GM12878 (cell line): ENCODE results near the gene LEKR1. TPM values are rescaled to one million over a fixed set of nuclear protein-coding genes. Genes with fewer than 3 reads are reported as not detected.

Experiments used
- BHLHE40 ChIP-seq, 2 experiments: fragments of 450-650 bp in 1 of 2; IDR thresholded peaks; 2 replicates each; pipeline ENCODE4 v1.6.1; 2011 to 2017; ENCODE audit warnings: low read depth in 2 of 2, borderline replicate concordance in 1 of 2, improper control_type of control experiment in 1 of 2, low read length in 1 of 2, mild to moderate bottlenecking in 1 of 2
- BMI1 ChIP-seq: fragments of 450-650 bp; IDR thresholded peaks from 2 replicates; pipeline ENCODE4 v1.6.1; 2016; ENCODE audit warnings: mild to moderate bottlenecking, moderate library complexity, borderline replicate concordance
- CREM ChIP-seq: IDR thresholded peaks from 2 replicates; pipeline ENCODE4 v1.6.1; 2014; ENCODE audit warnings: antibody characterized with exemption, low read depth
- EP300 ChIP-seq, 2 experiments: fragments of 150-350 bp in 1 of 2; IDR thresholded peaks; 2 replicates each; pipeline ENCODE4 v1.6.1; 2011 to 2012; ENCODE audit warnings: low read depth in 2 of 2, low read length in 2 of 2, borderline replicate concordance in 1 of 2, improper control_type of control experiment in 1 of 2, inconsistent platforms in 1 of 2; ENCODE audit not compliant: control insufficient read depth in 1 of 2
- ETV6 ChIP-seq, 2 experiments: fragments of 450-650 bp in 1 of 2; IDR thresholded peaks in 1 of 2; conservative IDR thresholded peaks in 1 of 2; 2 replicates each; pipeline ENCODE4 v1.6.1; 2014; ENCODE audit warnings: antibody characterized with exemption in 1 of 2, borderline replicate concordance in 1 of 2, low read depth in 1 of 2, mild to moderate bottlenecking in 1 of 2, moderate library complexity in 1 of 2
- GABPA ChIP-seq: IDR thresholded peaks from 2 replicates; pipeline ENCODE4 v1.6.1; 2014; ENCODE audit warnings: antibody characterized with exemption, low read depth, mild to moderate bottlenecking, inconsistent platforms
- HDGF ChIP-seq: fragments of 450-650 bp; IDR thresholded peaks from 2 replicates; pipeline ENCODE4 v1.6.1; 2016; ENCODE audit warnings: antibody characterized with exemption
- IKZF1 ChIP-seq: fragments of 450-650 bp; conservative IDR thresholded peaks from 2 replicates; pipeline ENCODE4 v1.6.1; 2017; ENCODE audit warnings: antibody characterized with exemption, mild to moderate bottlenecking
- IKZF2 ChIP-seq, 2 experiments: fragments of 450-650 bp; IDR thresholded peaks; 2 replicates each; pipeline ENCODE4 v1.6.1; 2017; ENCODE audit warnings: mild to moderate bottlenecking in 2 of 2, moderate library complexity in 2 of 2
- IRF4 ChIP-seq: IDR thresholded peaks from 2 replicates; pipeline ENCODE4 v1.6.1; 2011; ENCODE audit warnings: low read depth, low read length
- MEF2B ChIP-seq: fragments of 450-650 bp; IDR thresholded peaks from 2 replicates; pipeline ENCODE4 v1.6.1; 2018; ENCODE audit warnings: mild to moderate bottlenecking, moderate library complexity; ENCODE audit not compliant: partially characterized antibody, poor library complexity, severe bottlenecking
- MTA2 ChIP-seq: fragments of 450-650 bp; IDR thresholded peaks from 2 replicates; pipeline ENCODE4 v1.6.1; 2016; ENCODE audit warnings: low read depth, mild to moderate bottlenecking, moderate library complexity
- MXI1 ChIP-seq: fragments of 150-350 bp; IDR thresholded peaks from 2 replicates; pipeline ENCODE4 v1.6.1; 2011; ENCODE audit warnings: low read depth, mild to moderate bottlenecking, inconsistent platforms, low read length, improper control_type of control experiment
- PKNOX1 ChIP-seq: fragments of 450-650 bp; IDR thresholded peaks from 2 replicates; pipeline ENCODE4 v1.6.1; 2016; ENCODE audit warnings: mild to moderate bottlenecking
- PML ChIP-seq: IDR thresholded peaks from 2 replicates; pipeline ENCODE4 v1.6.1; 2012; ENCODE audit warnings: low read length, inconsistent platforms
- SIN3A ChIP-seq: IDR thresholded peaks from 2 replicates; pipeline ENCODE4 v1.6.1; 2012; ENCODE audit warnings: low read depth, low read length, improper control_type of control experiment
- SMAD5 ChIP-seq: IDR thresholded peaks from 2 replicates; pipeline ENCODE4 v1.6.1; 2016; ENCODE audit warnings: antibody characterized with exemption, low read depth
- TCF12 ChIP-seq: IDR thresholded peaks from 2 replicates; pipeline ENCODE4 v1.6.1; 2011; ENCODE audit warnings: low read depth, mild to moderate bottlenecking, low read length
- WRNIP1 ChIP-seq: IDR thresholded peaks from 2 replicates; pipeline ENCODE4 v1.6.1; 2011; ENCODE audit warnings: low read depth, low read length, improper control_type of control experiment, borderline replicate concordance
- ZNF207 ChIP-seq: fragments of 450-650 bp; IDR thresholded peaks from 2 replicates; pipeline ENCODE4 v1.6.1; 2014; ENCODE audit warnings: antibody characterized with exemption, mild to moderate bottlenecking, borderline replicate concordance
- ZNF24 ChIP-seq: fragments of 450-650 bp; IDR thresholded peaks from 2 replicates; pipeline ENCODE4 v1.6.1; 2017; ENCODE audit warnings: antibody characterized with exemption, mild to moderate bottlenecking
- ZNF274 ChIP-seq: IDR thresholded peaks from one replicate; pipeline ENCODE4 v1.8.0; 2011; ENCODE audit not compliant: insufficient read length, insufficient read depth
- polyA plus RNA-seq, 11 experiments: library from polyadenylated mRNA; depleted of rRNA in 4 of 11; unstranded in 6 of 11; stranded (reverse) in 5 of 11; fragments of >200 nt; fragmentation: Nextera tagmentation in 4 of 11; fragmentation: Illumina TruSeq in 1 of 11; extraction: Ambion mirVana in 4 of 11; extraction: Trizol in 1 of 11; gene quantifications; 1 replicate in 1 of 11; 2 replicates in 10 of 11; pipeline versions ENCODE4 v1.2.1 to v1.2.3, GENCODE V29; 2011 to 2016; ENCODE audit warnings: inconsistent platforms in 2 of 11, missing spikeins in 2 of 11, low read depth in 1 of 11
- total RNA-seq, 4 experiments: library from RNA; depleted of rRNA in 3 of 4; stranded (reverse); fragments of >200 nt in 3 of 4; fragmentation: Illumina TruSeq in 1 of 4; extraction: Trizol in 1 of 4; gene quantifications; 2 replicates each; pipeline versions ENCODE4 v1.2.1 to v1.2.3, GENCODE V29; 2013 to 2021

LEKR1 gene
- total and polyA plus RNA-seq, 10 of the 15 experiments (the other 5 are each of a cell fraction or from before 2014, with no cell fraction given) = 0.48 to 3.2 (median 1.3) TPM

GRCh38 chr3:157059181-157059580, 233.0 kb downstream of the LEKR1 start (continued):
- TF ChIP-seq IKZF2 (IDR thresholded peaks at IDR 0.05) = 0 out of 4 replicates have a peak, but pooled peaks of 1 of the 2 experiments have one; percentile 2
- TF ChIP-seq ZNF24 = 0 out of 2 replicates have a peak, but pooled peaks have one; percentile 46
- TF ChIP-seq HDGF = no peak
- no peak for TF ChIP-seq ZNF207
- TF ChIP-seq TCF12 = peak; percentile 50; the same call in 1 of the 2 replicates
- TF ChIP-seq BHLHE40 (IDR thresholded peaks at IDR 0.05; ENCODE audit: borderline replicate concordance in 1 of 2, low read depth in 2 of 2, low read length in 1 of 2) = peak; percentile 29 to 74; a peak in 2 of 4 replicates
- TF ChIP-seq SMAD5 = no peak
- TF ChIP-seq WRNIP1 = no peak
- TF ChIP-seq ETV6 (conservative IDR thresholded peaks at IDR 0.05 in 1 of 2, IDR thresholded peaks at IDR 0.05 in 1 of 2; ENCODE audit: borderline replicate concordance in 1 of 2, low read depth in 1 of 2) = no peak
- TF ChIP-seq MTA2 = peak; percentile 91
- no peak for TF ChIP-seq SIN3A
- peak; percentile 15; the same call in 1 of the 2 replicates for TF ChIP-seq BMI1
- 0 out of 2 replicates have a peak, but pooled peaks have one; percentile 34 for TF ChIP-seq CREM
- TF ChIP-seq IRF4 = peak; percentile 66; the same call in 1 of the 2 replicates
- TF ChIP-seq PML = no peak
- TF ChIP-seq PKNOX1 = 0 out of 2 replicates have a peak, but pooled peaks have one; percentile 27
- no peak for TF ChIP-seq ZNF274
- TF ChIP-seq EP300 (IDR thresholded peaks at IDR 0.05; ENCODE audit: borderline replicate concordance in 1 of 2, control insufficient read depth in 1 of 2, low read depth in 2 of 2, low read length in 2 of 2) = peak; percentile 23 to 58; a peak in 2 of 4 replicates
- TF ChIP-seq IKZF1 = no peak
- peak; percentile 35 for TF ChIP-seq MEF2B
- no peak for TF ChIP-seq GABPA
- TF ChIP-seq MXI1 = no peak
